GM12891 (cell line): ENCODE results near the gene HOXA11.

Experiments used
- PAX5 ChIP-seq: IDR thresholded peaks from 2 replicates; pipeline ENCODE4 v1.6.1; 2011; ENCODE audit warnings: low read length, moderate library complexity, mild to moderate bottlenecking; ENCODE audit not compliant: insufficient read depth, severe bottlenecking
- POLR2A ChIP-seq: IDR thresholded peaks from 2 replicates; pipeline ENCODE4 v1.6.1; 2011; ENCODE audit warnings: low read depth, low read length, control low read depth
- POLR2AphosphoS5 ChIP-seq: IDR thresholded peaks from 2 replicates; pipeline ENCODE4 v1.6.1; 2011; ENCODE audit warnings: low read depth, low read length, control low read depth
- SPI1 ChIP-seq: IDR thresholded peaks from 2 replicates; pipeline ENCODE4 v1.6.1; 2011; ENCODE audit warnings: low read depth, low read length, control low read depth
- TAF1 ChIP-seq: IDR thresholded peaks from 2 replicates; pipeline ENCODE4 v1.6.1; 2011; ENCODE audit warnings: low read depth, low read length, control low read depth

DNA sequence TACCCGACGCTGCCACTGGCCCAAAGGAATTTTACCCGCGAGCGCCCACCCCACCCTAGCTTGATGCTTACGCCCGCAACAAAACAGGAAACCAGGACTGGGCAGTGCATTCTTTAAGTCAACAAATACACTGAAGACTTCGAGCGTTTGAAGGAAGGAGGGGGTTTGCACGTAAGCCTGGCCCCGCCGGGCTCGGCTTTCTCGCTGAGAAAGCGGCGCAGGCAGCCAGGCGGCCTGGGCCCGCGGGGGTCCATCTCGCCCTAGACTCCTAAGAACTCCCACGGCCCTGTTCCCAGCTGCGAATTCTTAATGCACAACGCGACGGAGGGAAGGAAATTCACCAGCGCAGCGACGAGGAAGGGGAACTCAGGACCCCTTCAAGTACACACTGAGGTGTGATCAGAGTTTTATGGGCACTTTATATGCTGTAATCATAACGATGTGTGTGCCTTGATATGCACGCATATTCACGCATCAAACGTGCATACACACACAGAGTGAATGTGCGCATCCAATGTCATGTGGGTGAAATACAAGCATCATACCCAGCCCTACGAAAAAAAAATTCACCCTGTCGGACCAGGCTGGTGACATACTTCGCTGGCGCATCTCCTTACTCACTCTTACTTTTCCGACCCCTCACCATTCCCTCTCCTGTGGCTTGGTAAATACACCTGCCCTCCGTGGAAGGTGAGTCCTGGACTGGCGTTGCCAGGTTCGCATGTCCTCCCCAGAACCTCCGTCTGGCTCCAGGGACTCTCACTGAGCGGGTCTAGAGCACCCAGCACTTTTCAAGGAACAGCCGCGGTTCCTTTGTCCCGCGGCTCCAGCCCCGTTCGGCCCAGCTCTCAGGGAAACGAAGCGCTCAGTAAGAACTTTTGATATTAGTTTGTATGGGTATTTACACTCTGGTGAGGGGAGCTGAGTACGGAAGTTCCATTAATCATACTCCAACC is 20.6 kb upstream of the HOXA11 start:
- no peak for TF ChIP-seq TAF1
- no peak for TF ChIP-seq POLR2A
- no peak for TF ChIP-seq POLR2AphosphoS5
- no peak for TF ChIP-seq PAX5
- TF ChIP-seq SPI1: no peak
